PC-9 (cell line): Measurements from ENCODE around the gene HCLS1.

Source experiments
- EZH2 ChIP-seq: fragments of 200-600 bp; sonication (generic); IDR thresholded peaks from 2 replicates; pipeline ENCODE4 v1.8.0; 2017; ENCODE audit warnings: antibody characterized with exemption, low read depth
- TF ChIP-seq, protein P1 (sequence below): fragments of 200-600 bp; sonication (generic); conservative IDR thresholded peaks from 2 replicates; pipeline ENCODE4 v1.6.1; 2017; ENCODE audit warnings: mixed run types, antibody characterized with exemption, mild to moderate bottlenecking, moderate library complexity

DNA sequence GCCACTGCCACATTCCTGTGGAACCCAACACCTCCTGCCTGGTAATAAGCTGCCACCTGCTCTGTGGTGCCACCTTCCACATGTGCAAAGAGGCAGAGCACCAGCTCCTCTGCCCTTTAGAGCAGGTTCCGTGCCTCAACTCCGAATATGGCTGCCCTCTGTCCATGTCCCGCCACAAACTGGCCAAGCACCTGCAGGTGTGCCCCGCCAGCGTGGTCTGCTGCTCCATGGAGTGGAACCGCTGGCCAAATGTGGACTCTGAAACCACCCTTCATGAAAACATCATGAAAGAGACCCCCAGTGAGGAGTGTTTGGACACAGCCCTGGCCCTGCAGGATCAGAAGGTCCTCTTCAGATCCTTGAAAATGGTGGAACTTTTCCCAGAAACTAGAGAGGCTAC, 39.2 kb downstream of the HCLS1 start:
- TF ChIP-seq EZH2: no peak
- TF ChIP-seq, protein P1, sequence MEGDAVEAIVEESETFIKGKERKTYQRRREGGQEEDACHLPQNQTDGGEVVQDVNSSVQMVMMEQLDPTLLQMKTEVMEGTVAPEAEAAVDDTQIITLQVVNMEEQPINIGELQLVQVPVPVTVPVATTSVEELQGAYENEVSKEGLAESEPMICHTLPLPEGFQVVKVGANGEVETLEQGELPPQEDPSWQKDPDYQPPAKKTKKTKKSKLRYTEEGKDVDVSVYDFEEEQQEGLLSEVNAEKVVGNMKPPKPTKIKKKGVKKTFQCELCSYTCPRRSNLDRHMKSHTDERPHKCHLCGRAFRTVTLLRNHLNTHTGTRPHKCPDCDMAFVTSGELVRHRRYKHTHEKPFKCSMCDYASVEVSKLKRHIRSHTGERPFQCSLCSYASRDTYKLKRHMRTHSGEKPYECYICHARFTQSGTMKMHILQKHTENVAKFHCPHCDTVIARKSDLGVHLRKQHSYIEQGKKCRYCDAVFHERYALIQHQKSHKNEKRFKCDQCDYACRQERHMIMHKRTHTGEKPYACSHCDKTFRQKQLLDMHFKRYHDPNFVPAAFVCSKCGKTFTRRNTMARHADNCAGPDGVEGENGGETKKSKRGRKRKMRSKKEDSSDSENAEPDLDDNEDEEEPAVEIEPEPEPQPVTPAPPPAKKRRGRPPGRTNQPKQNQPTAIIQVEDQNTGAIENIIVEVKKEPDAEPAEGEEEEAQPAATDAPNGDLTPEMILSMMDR: no peak
